Ovary (tissue), 3 donors: ENCODE measurements around the gene CORO1C.

Experiments used
- EP300 ChIP-seq: sonication (generic); formaldehyde crosslinking; IDR thresholded peaks from one replicate; pipeline ENCODE4 v1.6.1; 2017; ENCODE audit warnings: antibody characterized with exemption
- POLR2A ChIP-seq: fragments of 450-650 bp; IDR thresholded peaks from one replicate; pipeline ENCODE4 v1.6.1; 2017; ENCODE audit warnings: antibody characterized with exemption, mild to moderate bottlenecking, moderate library complexity
- TF ChIP-seq, protein P1 (sequence below), 3 donors: fragments of 450-650 bp in 2 of 3; fragments of 200-600 bp in 1 of 3; IDR thresholded peaks; one replicate each; pipeline versions ENCODE4 v1.5.1 to v1.8.0; 2016 to 2022; ENCODE audit warnings: antibody characterized with exemption in 3 of 3, mild to moderate bottlenecking in 1 of 3
- donor health status: DM: no; HTN: no; CAD: no.

DNA sequence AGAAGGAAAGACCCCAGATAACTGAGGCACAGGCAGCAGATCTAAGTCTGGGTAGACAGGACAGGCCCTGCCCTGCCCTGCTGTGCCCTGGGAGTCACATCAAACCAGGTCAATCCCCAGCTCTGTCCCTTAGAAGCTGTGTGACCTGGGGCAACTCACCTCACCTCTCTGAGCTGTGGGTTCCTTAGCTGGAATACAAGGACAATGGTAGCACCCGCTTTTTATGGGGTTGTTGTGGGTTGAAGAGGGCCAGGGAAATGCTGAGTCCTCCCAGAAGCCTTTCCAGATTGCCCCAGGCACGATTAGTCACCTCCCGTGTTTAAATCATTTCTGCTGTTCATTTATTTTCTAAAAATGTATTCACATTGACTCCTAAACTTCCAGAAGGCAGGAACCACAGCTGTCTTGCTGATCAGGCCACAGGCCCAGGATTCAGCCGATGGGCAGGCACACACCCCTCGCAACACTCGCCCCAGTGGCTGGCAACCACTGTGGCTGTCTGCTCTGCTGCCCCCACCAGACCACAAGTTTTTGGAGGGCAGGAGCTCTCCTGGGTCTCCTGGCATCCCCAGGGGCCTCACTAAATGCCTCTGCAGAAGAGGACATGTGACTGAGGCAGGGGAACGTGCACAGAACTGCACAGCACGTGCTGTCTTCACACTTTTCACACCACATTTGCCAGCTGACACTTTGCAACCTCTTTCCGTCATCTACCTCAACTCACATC is 100.7 kb downstream of the CORO1C start:
- TF ChIP-seq, protein P1, sequence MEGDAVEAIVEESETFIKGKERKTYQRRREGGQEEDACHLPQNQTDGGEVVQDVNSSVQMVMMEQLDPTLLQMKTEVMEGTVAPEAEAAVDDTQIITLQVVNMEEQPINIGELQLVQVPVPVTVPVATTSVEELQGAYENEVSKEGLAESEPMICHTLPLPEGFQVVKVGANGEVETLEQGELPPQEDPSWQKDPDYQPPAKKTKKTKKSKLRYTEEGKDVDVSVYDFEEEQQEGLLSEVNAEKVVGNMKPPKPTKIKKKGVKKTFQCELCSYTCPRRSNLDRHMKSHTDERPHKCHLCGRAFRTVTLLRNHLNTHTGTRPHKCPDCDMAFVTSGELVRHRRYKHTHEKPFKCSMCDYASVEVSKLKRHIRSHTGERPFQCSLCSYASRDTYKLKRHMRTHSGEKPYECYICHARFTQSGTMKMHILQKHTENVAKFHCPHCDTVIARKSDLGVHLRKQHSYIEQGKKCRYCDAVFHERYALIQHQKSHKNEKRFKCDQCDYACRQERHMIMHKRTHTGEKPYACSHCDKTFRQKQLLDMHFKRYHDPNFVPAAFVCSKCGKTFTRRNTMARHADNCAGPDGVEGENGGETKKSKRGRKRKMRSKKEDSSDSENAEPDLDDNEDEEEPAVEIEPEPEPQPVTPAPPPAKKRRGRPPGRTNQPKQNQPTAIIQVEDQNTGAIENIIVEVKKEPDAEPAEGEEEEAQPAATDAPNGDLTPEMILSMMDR (IDR thresholded peaks at IDR 0.05): no peak
- TF ChIP-seq EP300: no peak
- TF ChIP-seq POLR2A: no peak
